ENCODE results near the gene RFTN1. TPM values are rescaled to one million over a fixed set of nuclear protein-coding genes. Genes with fewer than 3 reads are reported as not detected.

RFTN1 gene
- total and polyA plus RNA-seq, 2 donors (not counting 3 experiments of a cell fraction or from before 2014, with no cell fraction given): 40.3 to 43.3 TPM

DNA sequence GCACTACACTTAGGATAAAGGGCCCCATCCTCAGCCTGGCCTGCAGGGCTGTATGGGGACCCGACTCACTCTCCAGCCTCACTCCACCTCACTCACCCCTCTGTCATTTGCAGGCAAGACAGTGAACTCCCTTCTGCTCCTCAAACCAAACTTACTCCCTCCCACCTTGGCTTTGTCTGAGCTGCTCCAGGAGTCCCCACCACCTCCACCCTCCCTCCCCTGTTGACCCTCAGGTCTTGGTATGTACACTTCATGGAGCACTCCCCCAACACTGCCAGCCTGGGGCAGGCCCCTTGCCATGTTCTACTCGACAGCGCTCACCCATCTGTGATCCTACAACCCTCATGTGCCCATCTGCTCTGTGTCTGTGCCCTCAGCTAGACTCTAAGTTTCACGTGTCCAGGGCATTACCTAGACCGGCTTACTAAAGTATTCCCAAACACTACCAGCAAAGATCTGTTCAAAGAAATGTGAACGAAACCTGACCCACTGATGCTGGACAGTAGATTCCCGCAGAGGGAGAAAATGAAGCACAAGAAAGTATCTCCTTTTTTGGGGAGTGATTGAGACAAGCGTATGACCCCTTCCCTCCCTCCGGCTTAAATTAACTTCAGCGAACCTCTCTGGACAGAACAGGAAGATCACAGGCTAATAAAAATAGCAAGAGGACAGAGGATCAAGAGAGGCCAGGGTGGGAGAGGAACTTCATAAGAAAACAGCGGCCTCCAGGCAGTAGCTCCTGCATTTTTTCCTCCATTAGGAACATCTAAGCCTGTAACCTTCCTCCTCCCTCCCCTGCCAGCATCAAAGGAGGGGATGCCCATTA, 113.2 kb downstream of the RFTN1 start:
- CTCF ChIA-PET: interaction anchor here (0.7 kb wide), 1 partner anchor 110 kb away, joined by 4 read pairs; no protein-coding TSS in a partner anchor

DNA sequence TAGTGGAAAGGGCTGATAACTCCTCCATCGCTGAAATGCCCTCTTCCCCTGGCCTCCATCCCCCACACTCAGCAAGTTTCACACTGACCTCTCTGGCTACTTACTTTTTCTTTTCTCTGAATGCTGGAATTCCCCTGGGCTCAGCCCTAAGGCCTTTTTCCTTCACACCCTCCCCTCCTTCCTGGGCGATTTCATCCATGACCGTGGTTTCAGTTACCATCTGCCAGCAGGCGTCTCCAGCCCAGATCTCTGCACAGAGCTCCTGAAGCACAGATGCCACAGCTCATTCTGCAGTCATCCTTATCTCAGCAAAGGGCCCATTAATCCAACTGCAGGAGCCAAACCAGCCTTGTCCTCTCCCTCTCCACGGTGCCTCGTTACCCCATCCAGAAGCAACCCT, 114.0 kb downstream of the RFTN1 start:
- Histone ChIP-seq H3K27me3 (ENCODE audit: control insufficient read depth in 2 of 2, insufficient read depth in 2 of 2, low read length in 2 of 2) (no peaks in the 10 kb centered on the region), H3K4me3 (replicated peaks in 1 of 3; ENCODE audit: insufficient read depth in 1 of 3, low read depth in 1 of 3, low read length in 3 of 3) (no peak overlapping the region), H3K36me3 (ENCODE audit: control insufficient read depth in 2 of 2, extremely low read depth in 1 of 2, insufficient read depth in 2 of 2, low read length in 2 of 2) (peaks cover 2 to 3% of the 10 kb centered on the region in 2 experiments), H3K4me2 (ENCODE audit: insufficient read depth, low read length) (no peak overlapping the region), H3K79me2 (ENCODE audit: control insufficient read depth, insufficient read depth, low read length) (no peaks in the 10 kb centered on the region), H4K20me1 (replicated peaks; ENCODE audit: control insufficient read depth, extremely low read depth, insufficient read depth, low read length) (no peaks in the 10 kb centered on the region), H3K9ac (replicated peaks; ENCODE audit: extremely low read depth, insufficient read depth, low read length) (no peak overlapping the region), H3K9me3 (replicated peaks; ENCODE audit: control insufficient read depth, insufficient read depth, low read length) (no peaks in the 10 kb centered on the region), H2AFZ (ENCODE audit: low read depth, low read length) (no peak overlapping the region), H3K27ac (ENCODE audit: insufficient read depth, low read depth, low read length) (no peak overlapping the region), H3K9me1 (replicated peaks; ENCODE audit: control insufficient read depth, extremely low read depth, insufficient read depth, low read length) (no peaks in the 10 kb centered on the region), H3K4me1 (ENCODE audit: control insufficient read depth, extremely low read depth, insufficient read depth, low read length) (no peaks in the 10 kb centered on the region)
- CTCF ChIA-PET: interaction anchor here (0.7 kb wide), 1 partner anchor 109 kb away, joined by 4 read pairs; no protein-coding TSS in a partner anchor
- dilution Hi-C loops (cut with MboI; ENCODE audit: extremely low pct_ligation_motif_present, low sequenced_read_pairs): no loop called here
- no peak for TF ChIP-seq FOS (IDR thresholded peaks at IDR 0.05; ENCODE audit: borderline replicate concordance, insufficient read depth, low read length)
- TF ChIP-seq POLR2AphosphoS5 (IDR thresholded peaks at IDR 0.05; ENCODE audit: insufficient read depth, low read depth, low read length): no peak
- TF ChIP-seq, protein P1, sequence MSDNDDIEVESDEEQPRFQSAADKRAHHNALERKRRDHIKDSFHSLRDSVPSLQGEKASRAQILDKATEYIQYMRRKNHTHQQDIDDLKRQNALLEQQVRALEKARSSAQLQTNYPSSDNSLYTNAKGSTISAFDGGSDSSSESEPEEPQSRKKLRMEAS (IDR thresholded peaks at IDR 0.05; ENCODE audit: insufficient read depth, insufficient read length): no peak
- TF ChIP-seq MYC (IDR thresholded peaks at IDR 0.05; ENCODE audit: low read depth, low read length): no peak
- TF ChIP-seq GATA2 (IDR thresholded peaks at IDR 0.05; ENCODE audit: insufficient read depth, insufficient read length, low read depth, low read length): no peak
- no peak for TF ChIP-seq EZH2 (IDR thresholded peaks at IDR 0.05; ENCODE audit: borderline replicate concordance, low read depth, low read length, severe bottlenecking)
- no peak for TF ChIP-seq POLR2A (IDR thresholded peaks at IDR 0.05; ENCODE audit: low read depth, low read length)
- TF ChIP-seq, protein P2, sequence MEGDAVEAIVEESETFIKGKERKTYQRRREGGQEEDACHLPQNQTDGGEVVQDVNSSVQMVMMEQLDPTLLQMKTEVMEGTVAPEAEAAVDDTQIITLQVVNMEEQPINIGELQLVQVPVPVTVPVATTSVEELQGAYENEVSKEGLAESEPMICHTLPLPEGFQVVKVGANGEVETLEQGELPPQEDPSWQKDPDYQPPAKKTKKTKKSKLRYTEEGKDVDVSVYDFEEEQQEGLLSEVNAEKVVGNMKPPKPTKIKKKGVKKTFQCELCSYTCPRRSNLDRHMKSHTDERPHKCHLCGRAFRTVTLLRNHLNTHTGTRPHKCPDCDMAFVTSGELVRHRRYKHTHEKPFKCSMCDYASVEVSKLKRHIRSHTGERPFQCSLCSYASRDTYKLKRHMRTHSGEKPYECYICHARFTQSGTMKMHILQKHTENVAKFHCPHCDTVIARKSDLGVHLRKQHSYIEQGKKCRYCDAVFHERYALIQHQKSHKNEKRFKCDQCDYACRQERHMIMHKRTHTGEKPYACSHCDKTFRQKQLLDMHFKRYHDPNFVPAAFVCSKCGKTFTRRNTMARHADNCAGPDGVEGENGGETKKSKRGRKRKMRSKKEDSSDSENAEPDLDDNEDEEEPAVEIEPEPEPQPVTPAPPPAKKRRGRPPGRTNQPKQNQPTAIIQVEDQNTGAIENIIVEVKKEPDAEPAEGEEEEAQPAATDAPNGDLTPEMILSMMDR (IDR thresholded peaks at IDR 0.05; ENCODE audit: extremely low read depth in 1 of 2, insufficient read depth in 1 of 2, low read depth in 1 of 2, low read length in 2 of 2): no peak
- no TSS peak for BruUV-seq (replicated peaks)
- FAIRE-seq (no peak), DNase-seq (ENCODE audit: low read depth, low spot score) (no peak)
- POLR2A ChIA-PET: no interaction called here
- intact Hi-C loops (cut with micrococcal nuclease): no loop called here

More for the DNA sequence above, 113.2 kb downstream of the RFTN1 start:
- BruUV-seq (replicated peaks): no TSS peak
- H3K79me2 ChIP-seq (ENCODE audit: control insufficient read depth, insufficient read depth, low read length): no peaks in the 10 kb centered on the region
- H3K9me1 ChIP-seq (replicated peaks; ENCODE audit: control insufficient read depth, extremely low read depth, insufficient read depth, low read length): no peaks in the 10 kb centered on the region
- no peak for TF ChIP-seq EZH2 (IDR thresholded peaks at IDR 0.05; ENCODE audit: borderline replicate concordance, low read depth, low read length, severe bottlenecking)
- no peak for TF ChIP-seq GATA2 (IDR thresholded peaks at IDR 0.05; ENCODE audit: insufficient read depth, insufficient read length, low read depth, low read length)
- TF ChIP-seq POLR2AphosphoS5 (IDR thresholded peaks at IDR 0.05; ENCODE audit: insufficient read depth, low read depth, low read length): no peak
- TF ChIP-seq MYC (IDR thresholded peaks at IDR 0.05; ENCODE audit: low read depth, low read length): no peak
- H3K27ac ChIP-seq (ENCODE audit: insufficient read depth, low read depth, low read length): no peak overlapping the region
- H3K4me1 ChIP-seq (ENCODE audit: control insufficient read depth, extremely low read depth, insufficient read depth, low read length): no peaks in the 10 kb centered on the region
- H2AFZ ChIP-seq (ENCODE audit: low read depth, low read length): no peak overlapping the region
- intact Hi-C loops (cut with micrococcal nuclease) (no loop called here), dilution Hi-C loops (cut with MboI; ENCODE audit: extremely low pct_ligation_motif_present, low sequenced_read_pairs) (no loop called here)
- POLR2A ChIA-PET: no interaction called here
- no peaks in the 10 kb centered on the region for H3K9me3 ChIP-seq (replicated peaks; ENCODE audit: control insufficient read depth, insufficient read depth, low read length)
- no peaks in the 10 kb centered on the region for H3K27me3 ChIP-seq (ENCODE audit: control insufficient read depth in 2 of 2, insufficient read depth in 2 of 2, low read length in 2 of 2)
- DNase-seq (ENCODE audit: low read depth, low spot score) (no peak), FAIRE-seq (no peak)
- no peak overlapping the region for H3K4me2 ChIP-seq (ENCODE audit: insufficient read depth, low read length)
- H4K20me1 ChIP-seq (replicated peaks; ENCODE audit: control insufficient read depth, extremely low read depth, insufficient read depth, low read length): no peaks in the 10 kb centered on the region
- peaks cover 2 to 3% of the 10 kb centered on the region in 2 experiments for H3K36me3 ChIP-seq (ENCODE audit: control insufficient read depth in 2 of 2, extremely low read depth in 1 of 2, insufficient read depth in 2 of 2, low read length in 2 of 2)
- no peak overlapping the region for H3K9ac ChIP-seq (replicated peaks; ENCODE audit: extremely low read depth, insufficient read depth, low read length)
- no peak overlapping the region for H3K4me3 ChIP-seq (replicated peaks in 1 of 3; ENCODE audit: insufficient read depth in 1 of 3, low read depth in 1 of 3, low read length in 3 of 3)
